WI38 (cell line): ENCODE results near the gene STUM.

Experiments used
- H3K4me3 ChIP-seq: 2 replicates; pipeline ENCODE4 v1.5.1; 2011; ENCODE audit warnings: low read depth, mild to moderate bottlenecking, control low read depth, low read length
- TF ChIP-seq, protein P1 (sequence below): IDR thresholded peaks from 2 replicates; pipeline ENCODE4 v1.5.1; 2012; ENCODE audit warnings: low read depth, mild to moderate bottlenecking, control low read depth, low read length

The STUM gene

GRCh38 chr1:226632922-226633351, 84.4 kb downstream of the STUM start:
- H3K4me3 ChIP-seq = no peak overlapping the region
- TF ChIP-seq, protein P1, sequence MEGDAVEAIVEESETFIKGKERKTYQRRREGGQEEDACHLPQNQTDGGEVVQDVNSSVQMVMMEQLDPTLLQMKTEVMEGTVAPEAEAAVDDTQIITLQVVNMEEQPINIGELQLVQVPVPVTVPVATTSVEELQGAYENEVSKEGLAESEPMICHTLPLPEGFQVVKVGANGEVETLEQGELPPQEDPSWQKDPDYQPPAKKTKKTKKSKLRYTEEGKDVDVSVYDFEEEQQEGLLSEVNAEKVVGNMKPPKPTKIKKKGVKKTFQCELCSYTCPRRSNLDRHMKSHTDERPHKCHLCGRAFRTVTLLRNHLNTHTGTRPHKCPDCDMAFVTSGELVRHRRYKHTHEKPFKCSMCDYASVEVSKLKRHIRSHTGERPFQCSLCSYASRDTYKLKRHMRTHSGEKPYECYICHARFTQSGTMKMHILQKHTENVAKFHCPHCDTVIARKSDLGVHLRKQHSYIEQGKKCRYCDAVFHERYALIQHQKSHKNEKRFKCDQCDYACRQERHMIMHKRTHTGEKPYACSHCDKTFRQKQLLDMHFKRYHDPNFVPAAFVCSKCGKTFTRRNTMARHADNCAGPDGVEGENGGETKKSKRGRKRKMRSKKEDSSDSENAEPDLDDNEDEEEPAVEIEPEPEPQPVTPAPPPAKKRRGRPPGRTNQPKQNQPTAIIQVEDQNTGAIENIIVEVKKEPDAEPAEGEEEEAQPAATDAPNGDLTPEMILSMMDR = no peak

GRCh38 chr1:226633541-226634165, 85.1 kb downstream of the STUM start:
- no peak overlapping the region for H3K4me3 ChIP-seq
- TF ChIP-seq, protein P1 = no peak

DNA sequence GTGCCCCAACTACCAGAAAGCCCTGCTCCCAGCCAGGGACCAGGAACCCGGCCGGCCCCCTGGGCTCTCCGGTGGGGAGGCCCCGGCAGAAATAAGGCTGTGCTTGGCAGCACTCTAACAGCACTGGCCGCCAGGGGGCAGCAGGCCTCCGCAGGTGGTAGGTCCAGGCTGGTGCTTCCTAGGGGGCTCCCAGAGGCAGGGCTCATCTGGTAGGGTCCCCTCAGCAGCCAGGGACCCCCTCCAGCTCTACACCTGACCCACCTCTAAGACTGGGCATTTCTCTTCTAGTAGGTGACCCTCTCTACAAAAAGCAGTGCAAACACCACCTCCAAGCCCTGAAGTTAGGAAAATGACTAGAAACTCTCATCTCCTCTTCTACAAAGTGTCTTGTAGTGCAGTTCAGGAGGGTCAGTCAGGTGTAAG, 85.6 kb downstream of the STUM start:
- no peak overlapping the region for H3K4me3 ChIP-seq
- TF ChIP-seq, protein P1 = peak; percentile 86

GRCh38 chr1:226634611-226635246, 86.2 kb downstream of the STUM start:
- TF ChIP-seq, protein P1 = no peak
- no peak overlapping the region for H3K4me3 ChIP-seq

GRCh38 chr1:226635456-226635941, 86.9 kb downstream of the STUM start:
- H3K4me3 ChIP-seq = no peak overlapping the region
- TF ChIP-seq, protein P1 = no peak

DNA sequence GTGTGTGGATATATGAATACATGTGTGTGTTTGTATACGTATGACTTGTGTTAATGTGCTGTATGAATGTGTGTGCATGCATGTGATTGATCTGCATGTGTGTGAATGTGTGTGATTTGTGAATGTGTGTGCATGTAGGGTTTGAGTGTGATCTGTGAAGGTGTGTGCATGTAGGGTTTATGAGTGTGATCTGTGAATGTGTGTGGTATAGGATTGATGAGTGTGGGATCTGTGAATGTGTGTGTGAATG, 88.2 kb downstream of the STUM start:
- TF ChIP-seq, protein P1 = no peak
- no peak overlapping the region for H3K4me3 ChIP-seq

- H3K4me3 ChIP-seq = no peak overlapping the region
- TF ChIP-seq, protein P1 = peak; percentile 57
Measured at GRCh38 chr1:226637147-226637935, 88.8 kb downstream of the STUM start.
